Measurements from ENCODE around the gene ADAMTS17.

DNA sequence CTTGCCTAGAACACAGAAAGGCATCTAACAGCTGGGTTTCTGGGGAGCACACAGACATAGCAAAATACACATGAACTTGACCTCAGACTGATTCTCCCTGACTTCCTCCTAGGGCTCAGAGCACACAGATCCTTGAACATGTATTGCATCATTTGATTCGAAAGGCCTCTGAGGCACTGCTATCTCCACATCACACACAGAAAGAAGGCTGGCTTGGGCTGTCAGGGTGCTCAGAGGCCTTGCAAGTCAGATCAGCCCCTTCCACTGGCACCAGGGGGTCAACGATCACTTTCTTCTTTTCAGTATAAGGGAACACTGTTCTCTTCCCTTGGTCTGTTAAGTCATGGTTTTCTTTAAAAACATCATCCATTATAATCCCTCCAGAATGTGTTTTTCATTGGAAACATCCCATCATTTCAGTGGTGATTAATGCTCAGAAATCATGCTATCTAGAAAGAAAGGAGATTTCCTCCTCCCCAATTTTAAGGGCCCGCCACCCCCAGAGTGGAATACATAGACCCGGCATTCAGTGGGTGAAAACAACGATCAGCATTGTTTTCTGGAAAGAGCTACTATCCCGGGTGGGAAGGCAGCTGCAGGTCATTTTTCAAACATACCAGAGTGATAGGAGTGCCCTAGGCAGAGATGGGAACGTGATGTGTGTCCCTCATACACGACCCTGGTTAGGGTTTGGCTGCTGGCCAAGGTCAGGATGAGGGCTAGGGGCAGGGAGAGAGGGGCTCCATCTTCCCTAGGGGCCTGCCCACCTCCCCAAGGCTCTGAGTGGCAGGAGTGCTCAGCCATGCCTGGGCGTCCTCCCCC, 355.3 kb downstream of the ADAMTS17 start:
- TF ChIP-seq CTCF (IDR thresholded peaks at IDR 0.05) (no peak), POLR2A (IDR thresholded peaks at IDR 0.05) (no peak)

Measured in testis (tissue), 2 donors.